HG03558 (cell line): ENCODE measurements around the gene TBC1D17.
"Not testable (repeated sequence)": the region's sequence is repeated elsewhere in the genome, so short reads cannot be mapped to it uniquely, and the experiment has no call there.

Source experiments
- ATAC-seq: cut with Tn5 transposase; IDR thresholded peaks from one replicate; pipeline ENCODE4 v1.9.1; 2021; ENCODE audit warnings: moderate number of reproducible peaks; ENCODE audit not compliant: unreplicated experiment; ENCODE audit errors: extremely low read depth

TBC1D17 gene

GRCh38 chr19:49912965-49913685 is 35.6 kb downstream of the TBC1D17 start:
- ATAC-seq, result no peak

GRCh38 chr19:49913720-49914119 is 36.2 kb downstream of the TBC1D17 start:
- no peak for ATAC-seq

- ATAC-seq, result no peak
Observed at GRCh38 chr19:49915271-49915670, 37.8 kb downstream of the TBC1D17 start.

- no peak for ATAC-seq
Observed at GRCh38 chr19:49916839-49917733, 39.6 kb downstream of the TBC1D17 start.

- ATAC-seq, result no peak
Observed at GRCh38 chr19:49918089-49918488, 40.6 kb downstream of the TBC1D17 start.

GRCh38 chr19:49920624-49921363 is 43.3 kb downstream of the TBC1D17 start:
- no peak for ATAC-seq

GRCh38 chr19:49921871-49922795 is 44.6 kb downstream of the TBC1D17 start:
- no peak for ATAC-seq

- no peak for ATAC-seq
Observed at GRCh38 chr19:49923055-49924003, 45.8 kb downstream of the TBC1D17 start.

- ATAC-seq, result no peak
Observed at GRCh38 chr19:49924004-49924880, 46.7 kb downstream of the TBC1D17 start.

GRCh38 chr19:49924881-49925210 is 47.3 kb downstream of the TBC1D17 start:
- not testable (repeated sequence) for ATAC-seq

- ATAC-seq, result no peak
Observed at GRCh38 chr19:49925486-49925885, 48.0 kb downstream of the TBC1D17 start.

- no peak for ATAC-seq
Observed at GRCh38 chr19:49926515-49926914, 49.0 kb downstream of the TBC1D17 start.

GRCh38 chr19:49927526-49928264 is 50.2 kb downstream of the TBC1D17 start:
- ATAC-seq, result no peak

- ATAC-seq, result no peak
Observed at GRCh38 chr19:49929121-49929610, 51.7 kb downstream of the TBC1D17 start, which contains the start of the genes ATF5 and NUP62. Gene ATF5 (plus strand): TSS chr19:49929205. CDS start chr19:49930851, 1,646 bp downstream. Gene NUP62 (minus strand): TSS chr19:49929504. CDS start chr19:49909807, 19,697 bp downstream.

GRCh38 chr19:49929611-49930482 is 52.3 kb downstream of the TBC1D17 start:
- ATAC-seq, result peak; percentile 33
